Chondrocyte (in vitro differentiated cells): Measurements from ENCODE around the gene CELF5. TPM values are rescaled to one million over a fixed set of nuclear protein-coding genes. Genes with fewer than 3 reads are reported as not detected.
"Not testable (repeated sequence)": the region's sequence is repeated elsewhere in the genome, so short reads cannot be mapped to it uniquely, and the experiment has no call there.

ENCODE experiments used
- DNase-seq: peaks from one replicate; pipeline ENCODE4 v3.0.0; 2021; ENCODE audit warnings: mixed read lengths, low spot score
- H3K27ac Mint-ChIP-seq: one replicate; pipeline ENCODE4 v1.8.0; 2021; ENCODE audit warnings: mild to moderate bottlenecking, moderate library complexity, mixed read lengths; ENCODE audit not compliant: unreplicated experiment
- H3K27me3 Mint-ChIP-seq: 2 replicates; pipeline ENCODE4 v1.8.0; 2021; ENCODE audit warnings: low read depth, mixed read lengths
- H3K36me3 Mint-ChIP-seq: 2 replicates; pipeline ENCODE4 v1.8.0; 2021; ENCODE audit warnings: low read depth, mixed read lengths
- H3K4me1 Mint-ChIP-seq: 2 replicates; pipeline ENCODE4 v1.8.0; 2021; ENCODE audit warnings: low read depth, mild to moderate bottlenecking, mixed read lengths
- H3K4me3 Mint-ChIP-seq: one replicate; pipeline ENCODE4 v1.8.0; 2021; ENCODE audit warnings: mild to moderate bottlenecking, moderate library complexity, mixed read lengths; ENCODE audit not compliant: unreplicated experiment
- H3K9me3 Mint-ChIP-seq: 2 replicates; pipeline ENCODE4 v1.8.0; 2021; ENCODE audit warnings: low read depth, mixed read lengths
- CTCF ChIP-seq: fragments of 200-600 bp; sonication (generic); IDR thresholded peaks from 2 replicates; pipeline ENCODE4 v1.5.0; 2021; ENCODE audit warnings: antibody characterized with exemption, mild to moderate bottlenecking, moderate library complexity
- total RNA-seq: library from RNA; stranded (reverse); gene quantifications from 3 replicates; pipeline ENCODE4 v1.2.1, GENCODE V29; 2021

The CELF5 gene
- total RNA-seq, 1 donor from 2014 or later, result 0.22 TPM

GRCh38 chr19:3285647-3286176 lies 61.3 kb downstream of the CELF5 start:
- TF ChIP-seq CTCF, result no peak
- no peak overlapping the region for H3K27ac Mint-ChIP-seq
- H3K36me3 Mint-ChIP-seq, result no peaks in the 10 kb centered on the region
- H3K4me3 Mint-ChIP-seq, result peak overlapping the region; percentile 47
- H3K4me1 Mint-ChIP-seq, result no peaks in the 10 kb centered on the region
- H3K27me3 Mint-ChIP-seq, result peaks cover 32% of the 10 kb centered on the region
- no peaks in the 10 kb centered on the region for H3K9me3 Mint-ChIP-seq
- no peak for DNase-seq

- H3K4me3 Mint-ChIP-seq, result no peak overlapping the region
- no peak overlapping the region for H3K27ac Mint-ChIP-seq
- no peaks in the 10 kb centered on the region for H3K36me3 Mint-ChIP-seq
- H3K4me1 Mint-ChIP-seq, result no peaks in the 10 kb centered on the region
- no peak for TF ChIP-seq CTCF
- peaks cover 25% of the 10 kb centered on the region for H3K27me3 Mint-ChIP-seq
- DNase-seq, result no peak
- no peaks in the 10 kb centered on the region for H3K9me3 Mint-ChIP-seq
These were observed 63.4 kb downstream of the CELF5 start for GRCh38 chr19:3287814-3288213.

- H3K27me3 Mint-ChIP-seq, result peaks cover 24% of the 10 kb centered on the region
- not testable (repeated sequence) for DNase-seq
These were observed 64.0 kb downstream of the CELF5 start for GRCh38 chr19:3288437-3288836.

GRCh38 chr19:3289971-3290569 lies 65.6 kb downstream of the CELF5 start:
- Mint-ChIP-seq H3K27me3 (peaks cover 16% of the 10 kb centered on the region), H3K36me3 (no peaks in the 10 kb centered on the region), H3K27ac (no peak overlapping the region), H3K9me3 (no peaks in the 10 kb centered on the region), H3K4me1 (no peaks in the 10 kb centered on the region), H3K4me3 (no peak overlapping the region)
- TF ChIP-seq CTCF, result no peak
- no peak for DNase-seq

More at GRCh38 chr19:3288437-3288836, 64.0 kb downstream of the CELF5 start:
- H3K36me3 Mint-ChIP-seq, H3K4me3 Mint-ChIP-seq, H3K27ac Mint-ChIP-seq, H3K4me1 Mint-ChIP-seq, H3K9me3 Mint-ChIP-seq: not testable (repeated sequence)

- not testable (repeated sequence) for DNase-seq, H3K27ac Mint-ChIP-seq, H3K4me3 Mint-ChIP-seq, H3K4me1 Mint-ChIP-seq, H3K9me3 Mint-ChIP-seq, H3K36me3 Mint-ChIP-seq
- H3K27me3 Mint-ChIP-seq, result peaks cover 16% of the 10 kb centered on the region
These were observed 66.4 kb downstream of the CELF5 start for GRCh38 chr19:3290858-3291257.

- no peak overlapping the region for H3K27ac Mint-ChIP-seq
- no peaks in the 10 kb centered on the region for H3K9me3 Mint-ChIP-seq
- no peak for DNase-seq
- peaks cover 18% of the 10 kb centered on the region for H3K27me3 Mint-ChIP-seq
- no peak overlapping the region for H3K4me3 Mint-ChIP-seq
- H3K4me1 Mint-ChIP-seq, result no peaks in the 10 kb centered on the region
- no peak for TF ChIP-seq CTCF
- H3K36me3 Mint-ChIP-seq, result no peaks in the 10 kb centered on the region
These were observed 67.2 kb downstream of the CELF5 start for GRCh38 chr19:3291644-3292043.
